SK-N-SH treated with all-trans-retinoic acid at 6 μM for 48 hours (cell line): Measurements from ENCODE around the gene SIPA1.

ENCODE experiments used
- CSDC2 ChIP-seq: fragments of 250-450 bp; sonication (Bioruptor Pico); IDR thresholded peaks from 2 replicates; pipeline ENCODE4 v1.5.0; 2020; ENCODE audit warnings: mild to moderate bottlenecking, moderate library complexity
- ESRRG ChIP-seq: fragments of 250-450 bp; sonication (Bioruptor Pico); IDR thresholded peaks from 2 replicates; pipeline ENCODE4 v1.6.1; 2021; ENCODE audit warnings: mild to moderate bottlenecking
- RARB ChIP-seq: fragments of 250-450 bp; sonication (Bioruptor Pico); IDR thresholded peaks from 2 replicates; pipeline ENCODE4 v1.8.0; 2021; ENCODE audit warnings: mild to moderate bottlenecking, moderate library complexity
- TCF4 ChIP-seq: fragments of 250-450 bp; sonication (Bioruptor Pico); IDR thresholded peaks from 2 replicates; pipeline ENCODE4 v1.8.0; 2021; ENCODE audit warnings: mild to moderate bottlenecking, moderate library complexity, borderline replicate concordance
- TSHZ2 ChIP-seq: fragments of 250-450 bp; sonication (Bioruptor Pico); IDR thresholded peaks from 2 replicates; pipeline ENCODE4 v1.5.0; 2020; ENCODE audit warnings: mild to moderate bottlenecking, moderate library complexity
- ZC3H10 ChIP-seq: fragments of 250-450 bp; sonication (Bioruptor Pico); IDR thresholded peaks from 2 replicates; pipeline ENCODE4 v1.5.1; 2021; ENCODE audit warnings: mild to moderate bottlenecking, moderate library complexity

- TF ChIP-seq ZC3H10 (CRISPR knock-in tag) (no peak), TCF4 (CRISPR knock-in tag) (no peak), TSHZ2 (CRISPR knock-in tag) (no peak), CSDC2 (no peak), RARB (CRISPR knock-in tag) (no peak), ESRRG (no peak)
Measured at GRCh38 chr11:65591939-65592857, 45.7 kb upstream of the SIPA1 start.
